ENCODE results near the gene POLR3C. TPM values are rescaled to one million over a fixed set of nuclear protein-coding genes. Genes with fewer than 3 reads are reported as not detected.

The POLR3C gene
- total and polyA plus RNA-seq, 7 donors, result 9.0 to 37.7 (median 18.3) TPM

GRCh38 chr1:145871994-145872924 lies 48.3 kb downstream of the POLR3C start:
- 29 to 34% methylated on average over 47 of the region's 47 CpGs for WGBS, 2 donors
- Histone ChIP-seq H3K27me3 (no peaks in the 10 kb centered on the region), H3K27ac (peak overlapping the region; percentile 87 to 89 (median 88)), H3K36me3 (peaks cover 0 to 9% (median 2%) of the 10 kb centered on the region in 4 donors), H3K9me3 (no peaks in the 10 kb centered on the region), H3K4me1 (peaks cover 0 to 31% (median 22%) of the 10 kb centered on the region in 4 donors), H3K4me3 (peak overlapping the region; percentile 33 to 57 (median 55))
- peak; percentile 89 for DNase-seq
- TF ChIP-seq POLR2AphosphoS5 (IDR thresholded peaks at IDR 0.05), result peak in 3 of 4 donors; percentile 33 to 59 (median 37)
- peak in 1 of 2 donors; percentile 20 for TF ChIP-seq POLR2A (IDR thresholded peaks at IDR 0.05)
- no peak for TF ChIP-seq EP300 (IDR thresholded peaks at IDR 0.05)
- intact Hi-C loops (cut with DNase I), result loop anchor here (2.0 kb wide), 1 partner anchor 21 kb away; no protein-coding TSS in a partner anchor

- Histone ChIP-seq H3K4me1 (peaks cover 0 to 31% (median 22%) of the 10 kb centered on the region in 4 donors), H3K9me3 (no peaks in the 10 kb centered on the region), H3K27me3 (no peaks in the 10 kb centered on the region), H3K27ac (no peak overlapping the region), H3K36me3 (no peaks in the 10 kb centered on the region), H3K4me3 (no peak overlapping the region)
- WGBS, 2 donors, result 95 to 96% methylated on average over 12 of the region's 12 CpGs
- no peak for DNase-seq
- TF ChIP-seq EP300 (IDR thresholded peaks at IDR 0.05) (no peak), POLR2AphosphoS5 (IDR thresholded peaks at IDR 0.05) (no peak), POLR2A (IDR thresholded peaks at IDR 0.05) (no peak)
- TF ChIP-seq, protein P1, sequence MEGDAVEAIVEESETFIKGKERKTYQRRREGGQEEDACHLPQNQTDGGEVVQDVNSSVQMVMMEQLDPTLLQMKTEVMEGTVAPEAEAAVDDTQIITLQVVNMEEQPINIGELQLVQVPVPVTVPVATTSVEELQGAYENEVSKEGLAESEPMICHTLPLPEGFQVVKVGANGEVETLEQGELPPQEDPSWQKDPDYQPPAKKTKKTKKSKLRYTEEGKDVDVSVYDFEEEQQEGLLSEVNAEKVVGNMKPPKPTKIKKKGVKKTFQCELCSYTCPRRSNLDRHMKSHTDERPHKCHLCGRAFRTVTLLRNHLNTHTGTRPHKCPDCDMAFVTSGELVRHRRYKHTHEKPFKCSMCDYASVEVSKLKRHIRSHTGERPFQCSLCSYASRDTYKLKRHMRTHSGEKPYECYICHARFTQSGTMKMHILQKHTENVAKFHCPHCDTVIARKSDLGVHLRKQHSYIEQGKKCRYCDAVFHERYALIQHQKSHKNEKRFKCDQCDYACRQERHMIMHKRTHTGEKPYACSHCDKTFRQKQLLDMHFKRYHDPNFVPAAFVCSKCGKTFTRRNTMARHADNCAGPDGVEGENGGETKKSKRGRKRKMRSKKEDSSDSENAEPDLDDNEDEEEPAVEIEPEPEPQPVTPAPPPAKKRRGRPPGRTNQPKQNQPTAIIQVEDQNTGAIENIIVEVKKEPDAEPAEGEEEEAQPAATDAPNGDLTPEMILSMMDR (IDR thresholded peaks at IDR 0.05), result no peak
- intact Hi-C loops (cut with DNase I), result no loop called here
Measured at GRCh38 chr1:145874646-145875045, 50.6 kb downstream of the POLR3C start.

DNA sequence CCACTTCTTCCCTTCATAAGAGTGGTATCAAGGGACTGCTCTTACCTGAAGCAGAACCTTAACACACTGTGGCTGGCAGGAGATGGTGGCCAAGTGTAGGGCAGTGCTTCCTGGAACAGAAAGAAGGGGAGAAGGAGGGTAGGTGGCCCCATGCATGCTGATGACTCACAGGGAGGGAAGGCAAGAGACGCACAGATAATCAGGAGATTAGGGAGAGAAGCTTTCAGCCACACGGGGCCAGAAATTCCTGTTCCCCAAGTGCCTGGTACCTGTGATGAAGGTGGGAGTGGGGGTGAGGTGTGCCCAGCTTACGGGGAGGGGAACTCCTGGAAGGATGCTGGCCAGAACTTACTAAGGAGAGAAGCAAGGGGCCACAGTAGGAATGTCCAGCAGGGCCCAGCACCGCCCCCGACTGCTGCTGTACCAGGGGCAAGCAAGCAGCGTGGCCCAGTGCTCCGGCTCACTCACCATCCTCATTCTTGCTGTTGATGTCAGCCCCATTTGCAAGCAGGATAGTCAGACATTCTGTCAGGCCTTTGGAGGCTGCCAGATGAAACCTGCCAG lies 54.0 kb downstream of the POLR3C start:
- Histone ChIP-seq H3K4me1 (peaks cover 0 to 3% (median 2%) of the 10 kb centered on the region in 4 donors), H3K9me3 (no peaks in the 10 kb centered on the region), H3K27me3 (no peaks in the 10 kb centered on the region), H3K4me3 (no peak overlapping the region), H3K27ac (no peak overlapping the region), H3K36me3 (no peaks in the 10 kb centered on the region)
- intact Hi-C loops (cut with DNase I), result no loop called here
- TF ChIP-seq POLR2AphosphoS5 (IDR thresholded peaks at IDR 0.05), result no peak
- no peak for TF ChIP-seq EP300 (IDR thresholded peaks at IDR 0.05)
- TF ChIP-seq POLR2A (IDR thresholded peaks at IDR 0.05), result no peak
- TF ChIP-seq, protein P1 (IDR thresholded peaks at IDR 0.05), result no peak
- 85 to 91% methylated on average over 7 of the region's 7 CpGs for WGBS, 2 donors
- DNase-seq, result no peak

- H3K27ac ChIP-seq, result no peak overlapping the region
- no peaks in the 10 kb centered on the region for H3K36me3 ChIP-seq
- no peaks in the 10 kb centered on the region for H3K4me1 ChIP-seq
- H3K9me3 ChIP-seq, result no peaks in the 10 kb centered on the region
- no peak overlapping the region for H3K4me3 ChIP-seq
- TF ChIP-seq, protein P1 (IDR thresholded peaks at IDR 0.05), result no peak
- TF ChIP-seq EP300 (IDR thresholded peaks at IDR 0.05) (no peak), POLR2AphosphoS5 (IDR thresholded peaks at IDR 0.05) (no peak), POLR2A (IDR thresholded peaks at IDR 0.05) (no peak)
- no peak for DNase-seq
- intact Hi-C loops (cut with DNase I), result no loop called here
- WGBS, 2 donors, result 89 to 91% methylated on average over 2 of the region's 2 CpGs
- no peaks in the 10 kb centered on the region for H3K27me3 ChIP-seq
Measured at GRCh38 chr1:145878724-145879123, 54.7 kb downstream of the POLR3C start.

- intact Hi-C loops (cut with DNase I), result no loop called here
Measured at GRCh38 chr1:145879775-145880174, 55.8 kb downstream of the POLR3C start.

More at GRCh38 chr1:145879775-145880174, 55.8 kb downstream of the POLR3C start:
- Histone ChIP-seq H3K4me1 (no peaks in the 10 kb centered on the region), H3K27ac (no peak overlapping the region), H3K36me3 (no peaks in the 10 kb centered on the region), H3K4me3 (no peak overlapping the region), H3K27me3 (no peaks in the 10 kb centered on the region), H3K9me3 (no peaks in the 10 kb centered on the region)
- 50 to 59% methylated on average over 5 of the region's 5 CpGs for WGBS, 2 donors
- DNase-seq, result no peak
- TF ChIP-seq, protein P1 (IDR thresholded peaks at IDR 0.05), result no peak
- TF ChIP-seq POLR2A (IDR thresholded peaks at IDR 0.05) (no peak), POLR2AphosphoS5 (IDR thresholded peaks at IDR 0.05) (no peak), EP300 (IDR thresholded peaks at IDR 0.05) (no peak)
